Stimulated activated CD8-positive, alpha-beta memory T cell treated with anti-CD3 and anti-CD28 coated beads, Interleukin-15, amount 100 ng/mL, for 48 hours (primary cell): ENCODE results near the gene ITGA8.

ENCODE experiments used
- DNase-seq, 2 donors: peaks; one replicate each; pipeline ENCODE4 v3.0.0-alpha.2; 2020; ENCODE audit warnings: low read depth in 2 of 2

ITGA8 gene

GRCh38 chr10:15735763-15736162 lies 16.0 kb upstream of the ITGA8 start:
- no peak for DNase-seq

GRCh38 chr10:15730341-15730740 lies 10.6 kb upstream of the ITGA8 start:
- no peak for DNase-seq

GRCh38 chr10:15729890-15730289 lies 10.2 kb upstream of the ITGA8 start:
- no peak for DNase-seq

GRCh38 chr10:15726042-15726441 lies 6.3 kb upstream of the ITGA8 start:
- no peak for DNase-seq

GRCh38 chr10:15725603-15726002 lies 5.9 kb upstream of the ITGA8 start:
- DNase-seq, result no peak

- no peak for DNase-seq
Observed at GRCh38 chr10:15724683-15725082, 5.0 kb upstream of the ITGA8 start.

- no peak for DNase-seq
Observed at GRCh38 chr10:15723803-15724202, 4.1 kb upstream of the ITGA8 start.

- no peak for DNase-seq
Observed at GRCh38 chr10:15720635-15721287, 1.0 kb upstream of the ITGA8 start.

- DNase-seq, result no peak
Observed at GRCh38 chr10:15719049-15719898, 448 bp downstream of the ITGA8 start.

- no peak for DNase-seq
Observed at GRCh38 chr10:15718694-15719048, 1.1 kb downstream of the ITGA8 start.

GRCh38 chr10:15715619-15716227 lies 4.0 kb downstream of the ITGA8 start:
- no peak for DNase-seq

GRCh38 chr10:15714847-15715246 lies 4.9 kb downstream of the ITGA8 start:
- DNase-seq, result no peak

- no peak for DNase-seq
Observed at GRCh38 chr10:15712883-15713282, 6.8 kb downstream of the ITGA8 start.

- no peak for DNase-seq
Observed at GRCh38 chr10:15710455-15710854, 9.3 kb downstream of the ITGA8 start.

GRCh38 chr10:15705298-15705697 lies 14.4 kb downstream of the ITGA8 start:
- DNase-seq, result no peak

GRCh38 chr10:15704581-15704968 lies 15.1 kb downstream of the ITGA8 start:
- no peak for DNase-seq

GRCh38 chr10:15703944-15704580 lies 15.7 kb downstream of the ITGA8 start:
- no peak for DNase-seq

GRCh38 chr10:15703151-15703880 lies 16.4 kb downstream of the ITGA8 start:
- no peak for DNase-seq

GRCh38 chr10:15700078-15700674 lies 19.5 kb downstream of the ITGA8 start:
- no peak for DNase-seq

- no peak for DNase-seq
Observed at GRCh38 chr10:15695852-15696251, 23.9 kb downstream of the ITGA8 start.

GRCh38 chr10:15690031-15690430 lies 29.7 kb downstream of the ITGA8 start:
- no peak for DNase-seq
